ENCODE results near the gene SPEF2. TPM values are rescaled to one million over a fixed set of nuclear protein-coding genes. Genes with fewer than 3 reads are reported as not detected.

The SPEF2 gene
- total RNA-seq, 2 experiments from 2014 or later: 0.03 TPM; not detected in 1

- intact Hi-C loops (cut with micrococcal nuclease; ENCODE audit: unreplicated experiment): no loop called here
- Histone ChIP-seq H4K20me1 (ENCODE audit: insufficient read depth, low read length) (no peaks in the 10 kb centered on the region), H3K9me3 (ENCODE audit: low read length) (no peaks in the 10 kb centered on the region), H3K79me2 (ENCODE audit: insufficient read depth, low read depth, low read length) (no peaks in the 10 kb centered on the region), H3K9me2 (ENCODE audit: insufficient read depth, low read length) (no peaks in the 10 kb centered on the region), H3K4me2 (ENCODE audit: low read length) (no peak overlapping the region), H3K36me3 (ENCODE audit: insufficient read depth, low read length) (no peaks in the 10 kb centered on the region), H2AFZ (ENCODE audit: low read length) (no peak overlapping the region), H3K27ac (ENCODE audit: low read depth, low read length, poor library complexity, severe bottlenecking) (no peak overlapping the region), H3K4me3 (ENCODE audit: low read depth, low read length, poor library complexity, severe bottlenecking) (no peak overlapping the region), H3K4me1 (ENCODE audit: insufficient read depth, low read length, poor library complexity, severe bottlenecking) (peaks cover 28% of the 10 kb centered on the region)
- TF ChIP-seq EZH2phosphoT487 (IDR thresholded peaks at IDR 0.05; ENCODE audit: borderline replicate concordance, low read depth, low read length): no peak
- TF ChIP-seq CTCF (conservative IDR thresholded peaks at IDR 0.05; ENCODE audit: low read length): no peak
- CTCF ChIA-PET (ENCODE audit: unreplicated experiment): no interaction called here
- DNase-seq (ENCODE audit: low spot score): no peak
- POLR2A ChIA-PET: interaction anchor here (1.0 kb wide), 1 partner anchor 109 kb away, joined by 4 read pairs; no protein-coding TSS in a partner anchor
- no TSS peak for BruUV-seq (replicated peaks)
Observed at GRCh38 chr5:35799181-35799580, 181.5 kb downstream of the SPEF2 start.

- Histone ChIP-seq H3K4me2 (ENCODE audit: low read length) (no peak overlapping the region), H3K27ac (ENCODE audit: low read depth, low read length, poor library complexity, severe bottlenecking) (no peak overlapping the region), H3K36me3 (ENCODE audit: insufficient read depth, low read length) (no peaks in the 10 kb centered on the region), H3K9me2 (ENCODE audit: insufficient read depth, low read length) (no peaks in the 10 kb centered on the region), H3K4me1 (ENCODE audit: insufficient read depth, low read length, poor library complexity, severe bottlenecking) (peaks cover 32% of the 10 kb centered on the region), H4K20me1 (ENCODE audit: insufficient read depth, low read length) (no peaks in the 10 kb centered on the region), H3K9me3 (ENCODE audit: low read length) (no peaks in the 10 kb centered on the region), H3K79me2 (ENCODE audit: insufficient read depth, low read depth, low read length) (no peaks in the 10 kb centered on the region), H2AFZ (ENCODE audit: low read length) (no peak overlapping the region), H3K4me3 (ENCODE audit: low read depth, low read length, poor library complexity, severe bottlenecking) (no peak overlapping the region)
- BruUV-seq (replicated peaks): no TSS peak
- ChIA-PET CTCF (ENCODE audit: unreplicated experiment) (no interaction called here), POLR2A (interaction anchor here (0.6 to 1.0 kb wide), 2 partner anchors 108 to 148 kb away, joined by 3 to 4 read pairs; no protein-coding TSS in a partner anchor)
- no peak for TF ChIP-seq CTCF (conservative IDR thresholded peaks at IDR 0.05; ENCODE audit: low read length)
- TF ChIP-seq EZH2phosphoT487 (IDR thresholded peaks at IDR 0.05; ENCODE audit: borderline replicate concordance, low read depth, low read length): no peak
- intact Hi-C loops (cut with micrococcal nuclease; ENCODE audit: unreplicated experiment): no loop called here
- DNase-seq (ENCODE audit: low spot score): no peak
Observed at GRCh38 chr5:35799753-35800152, 182.1 kb downstream of the SPEF2 start.

GRCh38 chr5:35803191-35803651 lies 185.6 kb downstream of the SPEF2 start:
- peak overlapping the region; percentile 59; the same call in 1 of the 2 replicates for H2AFZ ChIP-seq (ENCODE audit: low read length)
- TF ChIP-seq CTCF (conservative IDR thresholded peaks at IDR 0.05; ENCODE audit: low read length): no peak
- TF ChIP-seq EZH2phosphoT487 (IDR thresholded peaks at IDR 0.05; ENCODE audit: borderline replicate concordance, low read depth, low read length): no peak
- no peak overlapping the region for H3K27ac ChIP-seq (ENCODE audit: low read depth, low read length, poor library complexity, severe bottlenecking)
- peaks cover 22% of the 10 kb centered on the region for H3K4me1 ChIP-seq (ENCODE audit: insufficient read depth, low read length, poor library complexity, severe bottlenecking)
- ChIA-PET POLR2A (interaction anchor here (0.8 to 2.5 kb wide), 4 partner anchors 9 to 121 kb away, joined by 3 to 10 read pairs (median 3); no protein-coding TSS in a partner anchor), CTCF (ENCODE audit: unreplicated experiment) (interaction anchor here (0.7 kb wide), 1 partner anchor 9 kb away, joined by 3 read pairs; no protein-coding TSS in a partner anchor)
- peak overlapping the region; percentile 29 for H3K4me2 ChIP-seq (ENCODE audit: low read length)
- no peaks in the 10 kb centered on the region for H4K20me1 ChIP-seq (ENCODE audit: insufficient read depth, low read length)
- BruUV-seq (replicated peaks): no TSS peak
- no peaks in the 10 kb centered on the region for H3K36me3 ChIP-seq (ENCODE audit: insufficient read depth, low read length)
- H3K9me3 ChIP-seq (ENCODE audit: low read length): no peaks in the 10 kb centered on the region
- H3K79me2 ChIP-seq (ENCODE audit: insufficient read depth, low read depth, low read length): no peaks in the 10 kb centered on the region
- no peaks in the 10 kb centered on the region for H3K9me2 ChIP-seq (ENCODE audit: insufficient read depth, low read length)
- DNase-seq (ENCODE audit: low spot score): peak; percentile 70
- intact Hi-C loops (cut with micrococcal nuclease; ENCODE audit: unreplicated experiment): no loop called here
- H3K4me3 ChIP-seq (ENCODE audit: low read depth, low read length, poor library complexity, severe bottlenecking): no peak overlapping the region
